ENCODE results near the gene ST7L.
"Not testable (repeated sequence)": the region's sequence is repeated elsewhere in the genome, so short reads cannot be mapped to it uniquely, and the experiment has no call there.

DNA sequence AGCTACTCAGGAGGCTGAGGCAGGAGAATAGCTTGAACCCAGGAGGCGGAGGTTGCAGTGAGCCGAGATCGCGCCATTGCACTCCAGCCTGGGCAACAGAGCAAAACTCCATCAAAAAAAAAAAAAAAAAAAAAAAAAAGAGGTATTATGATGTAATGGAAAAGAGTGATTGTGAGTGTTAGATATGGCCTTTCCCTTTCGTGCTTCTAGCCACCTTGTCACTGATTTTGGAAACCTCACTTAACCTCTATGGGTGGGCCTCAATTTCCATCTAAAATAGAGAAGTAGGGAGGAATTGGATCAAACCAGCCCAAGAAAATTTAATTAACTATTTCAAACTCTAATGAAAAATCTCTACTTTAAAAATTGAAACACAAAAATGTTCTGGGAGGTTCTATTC, 5.6 kb upstream of the ST7L start:
- TF ChIP-seq, protein P1, sequence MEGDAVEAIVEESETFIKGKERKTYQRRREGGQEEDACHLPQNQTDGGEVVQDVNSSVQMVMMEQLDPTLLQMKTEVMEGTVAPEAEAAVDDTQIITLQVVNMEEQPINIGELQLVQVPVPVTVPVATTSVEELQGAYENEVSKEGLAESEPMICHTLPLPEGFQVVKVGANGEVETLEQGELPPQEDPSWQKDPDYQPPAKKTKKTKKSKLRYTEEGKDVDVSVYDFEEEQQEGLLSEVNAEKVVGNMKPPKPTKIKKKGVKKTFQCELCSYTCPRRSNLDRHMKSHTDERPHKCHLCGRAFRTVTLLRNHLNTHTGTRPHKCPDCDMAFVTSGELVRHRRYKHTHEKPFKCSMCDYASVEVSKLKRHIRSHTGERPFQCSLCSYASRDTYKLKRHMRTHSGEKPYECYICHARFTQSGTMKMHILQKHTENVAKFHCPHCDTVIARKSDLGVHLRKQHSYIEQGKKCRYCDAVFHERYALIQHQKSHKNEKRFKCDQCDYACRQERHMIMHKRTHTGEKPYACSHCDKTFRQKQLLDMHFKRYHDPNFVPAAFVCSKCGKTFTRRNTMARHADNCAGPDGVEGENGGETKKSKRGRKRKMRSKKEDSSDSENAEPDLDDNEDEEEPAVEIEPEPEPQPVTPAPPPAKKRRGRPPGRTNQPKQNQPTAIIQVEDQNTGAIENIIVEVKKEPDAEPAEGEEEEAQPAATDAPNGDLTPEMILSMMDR (IDR thresholded peaks at IDR 0.05) = not testable (repeated sequence)
- TF ChIP-seq POLR2A (IDR thresholded peaks at IDR 0.05) = not testable (repeated sequence)

Measured in uterus (tissue), 2 donors.